PFSK-1 (cell line): ENCODE results near the gene RYR2.

Experiments
- FOXP2 ChIP-seq: optimal IDR thresholded peaks from 2 replicates; pipeline ENCODE3; 2011; ENCODE audit warnings: borderline replicate concordance, control low read depth, inconsistent platforms; ENCODE audit not compliant: insufficient read depth; ENCODE audit errors: extremely low read length, extremely low read depth
- POLR2AphosphoS5 ChIP-seq: IDR thresholded peaks from 2 replicates; pipeline ENCODE4 v1.6.1; 2012; ENCODE audit warnings: low read depth, mild to moderate bottlenecking, control low read depth, low read length, moderate library complexity
- REST ChIP-seq, 2 experiments: IDR thresholded peaks; 2 replicates each; pipeline versions ENCODE4 v1.6.1 to v1.8.0; 2011 to 2012; ENCODE audit warnings: low read depth in 2 of 2, low read length in 2 of 2, control low read depth in 1 of 2, inconsistent platforms in 1 of 2, mild to moderate bottlenecking in 1 of 2, moderate library complexity in 1 of 2; ENCODE audit not compliant: insufficient read depth in 1 of 2
- SIN3A ChIP-seq: IDR thresholded peaks from 2 replicates; pipeline ENCODE4 v1.6.1; 2012; ENCODE audit warnings: mild to moderate bottlenecking, low read length, moderate library complexity, borderline replicate concordance; ENCODE audit not compliant: insufficient read depth
- TAF1 ChIP-seq: IDR thresholded peaks from 2 replicates; pipeline ENCODE4 v1.6.1; 2012; ENCODE audit warnings: low read length, control low read depth, borderline replicate concordance; ENCODE audit not compliant: insufficient read depth

Gene RYR2

GRCh38 chr1:237736372-237737029 lies 694.5 kb downstream of the RYR2 start:
- TF ChIP-seq FOXP2 (no peak), SIN3A (no peak), REST (IDR thresholded peaks at IDR 0.05; ENCODE audit: insufficient read depth in 1 of 2, low read depth in 2 of 2, low read length in 2 of 2) (no peak), TAF1 (no peak), POLR2AphosphoS5 (no peak)

- no peak for TF ChIP-seq TAF1
- no peak for TF ChIP-seq FOXP2
- TF ChIP-seq SIN3A: no peak
- TF ChIP-seq REST (IDR thresholded peaks at IDR 0.05; ENCODE audit: insufficient read depth in 1 of 2, low read depth in 2 of 2, low read length in 2 of 2): no peak
- no peak for TF ChIP-seq POLR2AphosphoS5
Observed at GRCh38 chr1:237737448-237737847, 695.5 kb downstream of the RYR2 start.

GRCh38 chr1:237737938-237738610 lies 696.1 kb downstream of the RYR2 start:
- no peak for TF ChIP-seq POLR2AphosphoS5
- no peak for TF ChIP-seq REST (IDR thresholded peaks at IDR 0.05; ENCODE audit: insufficient read depth in 1 of 2, low read depth in 2 of 2, low read length in 2 of 2)
- TF ChIP-seq FOXP2: no peak
- TF ChIP-seq TAF1: no peak
- TF ChIP-seq SIN3A: no peak

- no peak for TF ChIP-seq TAF1
- TF ChIP-seq POLR2AphosphoS5: no peak
Observed at GRCh38 chr1:237740846-237741245, 698.9 kb downstream of the RYR2 start.

- TF ChIP-seq TAF1 (no peak), SIN3A (no peak), POLR2AphosphoS5 (no peak), REST (IDR thresholded peaks at IDR 0.05; ENCODE audit: insufficient read depth in 1 of 2, low read depth in 2 of 2, low read length in 2 of 2) (no peak), FOXP2 (no peak)
Observed at GRCh38 chr1:237745545-237745944, 703.6 kb downstream of the RYR2 start.
